Measurements from ENCODE around the gene PAPPA2.

GRCh38 chr1:176815621-176816020 is 352.6 kb downstream of the PAPPA2 start:
- TF ChIP-seq POLR2AphosphoS5 (IDR thresholded peaks at IDR 0.05) (no peak), POLR2A (IDR thresholded peaks at IDR 0.05) (no peak), CTCF (IDR thresholded peaks at IDR 0.05) (no peak), EP300 (IDR thresholded peaks at IDR 0.05) (no peak)
